IMR-90 (cell line): ENCODE data around the gene NTRK2. TPM values are rescaled to one million over a fixed set of nuclear protein-coding genes. Genes with fewer than 3 reads are reported as not detected.

Source experiments
- ATAC-seq: fragments of 200-7000 bp; cut with Tn5 transposase; 2 replicates; pipeline ENCODE4 v1.9.1; 2020; ENCODE audit warnings: low read depth, mild to moderate bottlenecking, moderate library complexity
- BruUV-seq: library from RNA; stranded (reverse); fragments of 400-500 nt; replicated peaks from 2 replicates; lab custom pipeline; 2021; lab: Mats Ljungman, UMichigan
- CTCF ChIA-PET: fragments of 300-600 bp; formaldehyde crosslinking; extraction: SDS; loops from one replicate; lab custom pipeline; 2021; ENCODE audit warnings: antibody characterized with exemption; lab: Yijun Ruan, JAX
- POLR2A ChIA-PET: fragments of 300-600 bp; sonication (Branson Sonifier 250); formaldehyde crosslinking; loops from one replicate; lab custom pipeline; 2022; ENCODE audit warnings: antibody characterized with exemption; ENCODE audit not compliant: unreplicated experiment; lab: Charles Lee
- DNase-seq: peaks from one replicate; pipeline ENCODE4 v3.0.0; 2013
- H2AFZ ChIP-seq: replicated peaks from 2 replicates; pipeline ENCODE3; 2013; ENCODE audit warnings: low read length, mild to moderate bottlenecking; ENCODE audit not compliant: poor library complexity
- H2AK5ac ChIP-seq: 2 replicates; pipeline ENCODE4 v1.6.1; 2013; ENCODE audit warnings: low read depth, low read length, inconsistent platforms
- H2AK9ac ChIP-seq: replicated peaks from 2 replicates; pipeline ENCODE3; 2013; ENCODE audit warnings: mild to moderate bottlenecking, low read depth, low read length, moderate library complexity; ENCODE audit not compliant: poor library complexity
- H2BK120ac ChIP-seq: 2 replicates; pipeline ENCODE4 v1.6.1; 2013; ENCODE audit warnings: low read depth, low read length, inconsistent platforms
- H2BK15ac ChIP-seq: 3 replicates; pipeline ENCODE4 v1.6.1; 2013; ENCODE audit warnings: low read depth, low read length, inconsistent platforms
- H2BK20ac ChIP-seq: 2 replicates; pipeline ENCODE4 v1.6.1; 2013; ENCODE audit warnings: low read depth, mild to moderate bottlenecking, inconsistent platforms, low read length, moderate library complexity
- H2BK5ac ChIP-seq: 2 replicates; pipeline ENCODE4 v1.6.1; 2013; ENCODE audit warnings: mild to moderate bottlenecking, low read depth, low read length, inconsistent platforms; ENCODE audit not compliant: poor library complexity, severe bottlenecking
- H3K14ac ChIP-seq: replicated peaks from 2 replicates; pipeline ENCODE4 v1.6.1; 2013; ENCODE audit warnings: low read depth, low read length, inconsistent platforms
- H3K18ac ChIP-seq: 2 replicates; pipeline ENCODE4 v1.6.1; 2013; ENCODE audit warnings: low read depth, low read length, control low read depth
- H3K23ac ChIP-seq: 2 replicates; pipeline ENCODE4 v1.6.1; 2013; ENCODE audit warnings: low read depth, low read length, inconsistent platforms
- H3K27ac ChIP-seq: 2 replicates; pipeline ENCODE4 v1.5.1; 2013; ENCODE audit warnings: mild to moderate bottlenecking, control low read depth, low read length; ENCODE audit not compliant: insufficient read depth
- H3K27me3 ChIP-seq: 2 replicates; pipeline ENCODE4 v1.6.1; 2013; ENCODE audit warnings: low read length; ENCODE audit not compliant: control insufficient read depth, insufficient read depth
- H3K36me3 ChIP-seq: 2 replicates; pipeline ENCODE4 v1.6.1; 2013; ENCODE audit warnings: low read length, mixed read lengths; ENCODE audit not compliant: control insufficient read depth, insufficient read depth
- H3K4ac ChIP-seq: 2 replicates; pipeline ENCODE4 v1.6.1; 2013; ENCODE audit warnings: low read depth, low read length, inconsistent platforms
- H3K4me1 ChIP-seq: 2 replicates; pipeline ENCODE4 v1.6.1; 2013; ENCODE audit warnings: low read length, mixed read lengths; ENCODE audit not compliant: control insufficient read depth, insufficient read depth
- H3K4me2 ChIP-seq: 2 replicates; pipeline ENCODE4 v1.6.1; 2013; ENCODE audit warnings: low read depth, mild to moderate bottlenecking, control low read depth, low read length, moderate library complexity
- H3K4me3 ChIP-seq: 2 replicates; pipeline ENCODE4 v1.5.1; 2013; ENCODE audit warnings: low read depth, mild to moderate bottlenecking, control low read depth, low read length, moderate library complexity; ENCODE audit not compliant: insufficient read depth
- H3K56ac ChIP-seq: 2 replicates; pipeline ENCODE4 v1.6.1; 2013; ENCODE audit warnings: low read length, inconsistent platforms; ENCODE audit not compliant: insufficient read depth; ENCODE audit errors: extremely low read depth
- H3K79me1 ChIP-seq, 2 experiments: 2 replicates each; pipeline ENCODE4 v1.6.1; 2013; ENCODE audit warnings: low read length in 2 of 2, inconsistent platforms in 1 of 2, low read depth in 1 of 2
- H3K9ac ChIP-seq: 2 replicates; pipeline ENCODE4 v1.6.1; 2013; ENCODE audit warnings: low read depth, low read length, control low read depth
- H3K9me1 ChIP-seq: 2 replicates; pipeline ENCODE4 v1.6.1; 2013; ENCODE audit warnings: low read length, inconsistent platforms; ENCODE audit not compliant: insufficient read depth
- H3K9me3 ChIP-seq: 2 replicates; pipeline ENCODE4 v1.6.1; 2013; ENCODE audit warnings: low read length; ENCODE audit not compliant: control insufficient read depth, insufficient read depth
- H4K20me1 ChIP-seq: 2 replicates; pipeline ENCODE4 v1.6.1; 2013; ENCODE audit warnings: low read length, inconsistent platforms; ENCODE audit not compliant: insufficient read depth
- H4K5ac ChIP-seq: 2 replicates; pipeline ENCODE4 v1.6.1; 2013; ENCODE audit warnings: mild to moderate bottlenecking, low read depth, low read length, control low read depth
- H4K8ac ChIP-seq, 2 experiments: 2 replicates each; pipeline ENCODE4 v1.6.1; 2013; ENCODE audit warnings: low read depth in 2 of 2, low read length in 2 of 2, control low read depth in 1 of 2, inconsistent platforms in 1 of 2
- H4K91ac ChIP-seq: 2 replicates; pipeline ENCODE4 v1.6.1; 2013; ENCODE audit warnings: low read depth, low read length, inconsistent platforms; ENCODE audit not compliant: insufficient read depth
- BHLHE40 ChIP-seq: fragments of 150-350 bp; IDR thresholded peaks from 2 replicates; pipeline ENCODE4 v1.6.1; 2016; ENCODE audit warnings: mild to moderate bottlenecking, low read depth, low read length
- CEBPB ChIP-seq: IDR thresholded peaks from 2 replicates; pipeline ENCODE4 v1.6.1; 2012; ENCODE audit warnings: low read depth, low read length, improper control_type of control experiment
- CHD1 ChIP-seq: IDR thresholded peaks from 2 replicates; pipeline ENCODE4 v1.6.1; 2012; ENCODE audit warnings: low read depth, low read length, improper control_type of control experiment
- ELK1 ChIP-seq: fragments of 150-350 bp; IDR thresholded peaks from 2 replicates; pipeline ENCODE4 v1.6.1; 2016; ENCODE audit warnings: low read depth, mild to moderate bottlenecking, low read length, moderate library complexity, borderline replicate concordance
- FOS ChIP-seq: fragments of 150-350 bp; IDR thresholded peaks from 2 replicates; pipeline ENCODE4 v1.6.1; 2016; ENCODE audit warnings: low read depth, low read length
- MAFK ChIP-seq: IDR thresholded peaks from 2 replicates; pipeline ENCODE4 v1.6.1; 2012; ENCODE audit warnings: low read depth, low read length, improper control_type of control experiment
- MXI1 ChIP-seq: IDR thresholded peaks from 2 replicates; pipeline ENCODE4 v1.6.1; 2012; ENCODE audit warnings: low read depth, mild to moderate bottlenecking, low read length, moderate library complexity, borderline replicate concordance
- POLR2A ChIP-seq: IDR thresholded peaks from 2 replicates; pipeline ENCODE4 v1.6.1; 2012; ENCODE audit warnings: mild to moderate bottlenecking, low read depth, low read length
- RAD21 ChIP-seq: IDR thresholded peaks from 2 replicates; pipeline ENCODE4 v1.6.1; 2012; ENCODE audit warnings: low read length, improper control_type of control experiment
- RCOR1 ChIP-seq: IDR thresholded peaks from 2 replicates; pipeline ENCODE4 v1.6.1; 2012; ENCODE audit warnings: mild to moderate bottlenecking, low read length, improper control_type of control experiment; ENCODE audit not compliant: insufficient replicate concordance
- RFX5 ChIP-seq: IDR thresholded peaks from 2 replicates; pipeline ENCODE4 v1.8.0; 2012; ENCODE audit warnings: low read depth, mild to moderate bottlenecking, low read length, moderate library complexity
- SMC3 ChIP-seq: fragments of 150-350 bp; IDR thresholded peaks from 2 replicates; pipeline ENCODE4 v1.6.1; 2016; ENCODE audit warnings: low read depth, mild to moderate bottlenecking, antibody characterized with exemption, low read length, moderate library complexity
- WGBS, 2 experiments: methylation state at CpG; one replicate each; pipeline versions ENCODE4 v1.1.5 to v1.1.7; 2013; ENCODE audit warnings: missing lambda C conversion rate in 2 of 2; ENCODE audit not compliant: insufficient read length in 1 of 2; ENCODE audit errors: extremely low coverage in 2 of 2; 5-methylcytosine and 5-hydroxymethylcytosine counted together
- dilution Hi-C: fragments of 300-500 bp; cut with HindIII; formaldehyde crosslinking; loops from one replicate; pipeline ENCODE4 v1.14.3; 2018; ENCODE audit warnings: low sequenced_read_pairs; ENCODE audit not compliant: unreplicated experiment
- in situ Hi-C: fragments of 300-500 bp; cut with MboI; formaldehyde crosslinking; loops from 3 replicates; pipeline ENCODE4 v1.14.3; 2019; ENCODE audit warnings: low sequenced_read_pairs, inconsistent platforms, mixed read lengths
- intact Hi-C: fragments of 100-400 bp; cut with micrococcal nuclease; formaldehyde crosslinking; loops from 2 replicates; pipeline ENCODE4 v1.10.0; 2022
- polyA plus RNA-seq, 3 experiments: library from polyadenylated mRNA; depleted of rRNA; stranded (reverse); fragments of >200 nt; gene quantifications; 2 replicates each; pipeline ENCODE4 v1.2.3, GENCODE V29; 2012; ENCODE audit warnings: low replicate concordance in 1 of 3
- total RNA-seq: library from RNA; depleted of rRNA; stranded (reverse); fragments of >200 nt; gene quantifications from 2 replicates; pipeline ENCODE4 v1.2.3, GENCODE V29; 2012
- TF ChIP-seq, protein P1 (sequence below): conservative IDR thresholded peaks from 2 replicates; pipeline ENCODE4 v1.5.1; 2012; ENCODE audit warnings: mild to moderate bottlenecking, low read depth, low read length, improper control_type of control experiment
- TF ChIP-seq, protein P2 (sequence below): fragments of 150-350 bp; IDR thresholded peaks from 2 replicates; pipeline ENCODE4 v1.6.1; 2017; ENCODE audit warnings: mild to moderate bottlenecking, antibody characterized with exemption, low read length, low read depth

The NTRK2 gene
- total and polyA plus RNA-seq, 2 of the 4 experiments (the other 2 are of a cell fraction), result under 0.01 to 0.02 TPM

- H3K36me3 ChIP-seq, result no peaks in the 10 kb centered on the region
- H2BK120ac ChIP-seq, result no peak overlapping the region
- peaks cover 9% of the 10 kb centered on the region; the same call in 1 of the 2 replicates for H3K9me3 ChIP-seq
- no peak overlapping the region for H2BK5ac ChIP-seq
- no peak overlapping the region for H2AK5ac ChIP-seq
- in situ Hi-C loops, result no loop called here
- no peak overlapping the region for H3K4me3 ChIP-seq
- no peak overlapping the region for H3K27ac ChIP-seq
- H3K4me2 ChIP-seq, result no peak overlapping the region
- H4K8ac ChIP-seq, result no peak overlapping the region
- H3K23ac ChIP-seq, result no peak overlapping the region
- no peak overlapping the region for H2AK9ac ChIP-seq
- intact Hi-C loops, result no loop called here
- H3K18ac ChIP-seq, result no peak overlapping the region
- TF ChIP-seq SMC3 (no peak), MAFK (no peak), FOS (no peak), BHLHE40 (no peak), RAD21 (no peak), RFX5 (no peak), CEBPB (no peak), POLR2A (no peak), RCOR1 (no peak), CHD1 (no peak), MXI1 (no peak), ELK1 (no peak)
- TF ChIP-seq, protein P1, sequence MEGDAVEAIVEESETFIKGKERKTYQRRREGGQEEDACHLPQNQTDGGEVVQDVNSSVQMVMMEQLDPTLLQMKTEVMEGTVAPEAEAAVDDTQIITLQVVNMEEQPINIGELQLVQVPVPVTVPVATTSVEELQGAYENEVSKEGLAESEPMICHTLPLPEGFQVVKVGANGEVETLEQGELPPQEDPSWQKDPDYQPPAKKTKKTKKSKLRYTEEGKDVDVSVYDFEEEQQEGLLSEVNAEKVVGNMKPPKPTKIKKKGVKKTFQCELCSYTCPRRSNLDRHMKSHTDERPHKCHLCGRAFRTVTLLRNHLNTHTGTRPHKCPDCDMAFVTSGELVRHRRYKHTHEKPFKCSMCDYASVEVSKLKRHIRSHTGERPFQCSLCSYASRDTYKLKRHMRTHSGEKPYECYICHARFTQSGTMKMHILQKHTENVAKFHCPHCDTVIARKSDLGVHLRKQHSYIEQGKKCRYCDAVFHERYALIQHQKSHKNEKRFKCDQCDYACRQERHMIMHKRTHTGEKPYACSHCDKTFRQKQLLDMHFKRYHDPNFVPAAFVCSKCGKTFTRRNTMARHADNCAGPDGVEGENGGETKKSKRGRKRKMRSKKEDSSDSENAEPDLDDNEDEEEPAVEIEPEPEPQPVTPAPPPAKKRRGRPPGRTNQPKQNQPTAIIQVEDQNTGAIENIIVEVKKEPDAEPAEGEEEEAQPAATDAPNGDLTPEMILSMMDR, result no peak
- TF ChIP-seq, protein P2, sequence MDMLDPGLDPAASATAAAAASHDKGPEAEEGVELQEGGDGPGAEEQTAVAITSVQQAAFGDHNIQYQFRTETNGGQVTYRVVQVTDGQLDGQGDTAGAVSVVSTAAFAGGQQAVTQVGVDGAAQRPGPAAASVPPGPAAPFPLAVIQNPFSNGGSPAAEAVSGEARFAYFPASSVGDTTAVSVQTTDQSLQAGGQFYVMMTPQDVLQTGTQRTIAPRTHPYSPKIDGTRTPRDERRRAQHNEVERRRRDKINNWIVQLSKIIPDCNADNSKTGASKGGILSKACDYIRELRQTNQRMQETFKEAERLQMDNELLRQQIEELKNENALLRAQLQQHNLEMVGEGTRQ, result no peak
- H3K56ac ChIP-seq, result no peak overlapping the region
- no peaks in the 10 kb centered on the region for H3K4me1 ChIP-seq
- BruUV-seq, result no TSS peak
- no peak overlapping the region for H3K4ac ChIP-seq
- no peaks in the 10 kb centered on the region for H3K9me1 ChIP-seq
- no peak for ATAC-seq
- no peaks in the 10 kb centered on the region for H4K20me1 ChIP-seq
- no peak overlapping the region for H3K9ac ChIP-seq
- no peak overlapping the region for H2BK20ac ChIP-seq
- no peak overlapping the region for H4K5ac ChIP-seq
- no peaks in the 10 kb centered on the region for H3K79me1 ChIP-seq
- CTCF ChIA-PET, result no interaction called here
- no peak overlapping the region for H4K91ac ChIP-seq
- no peaks in the 10 kb centered on the region for H3K27me3 ChIP-seq
- WGBS, 2 experiments, result 18% methylated on average over 4 of the region's 9 CpGs; no CpG with 5 or more reads in 1 of the 2 experiments
- no peak for DNase-seq
- H2AFZ ChIP-seq, result no peak overlapping the region
- dilution Hi-C loops, result no loop called here
- POLR2A ChIA-PET, result no interaction called here
- no peak overlapping the region for H3K14ac ChIP-seq
- H2BK15ac ChIP-seq, result no peak overlapping the region
These were observed 149.3 kb downstream of the NTRK2 start for GRCh38 chr9:84818791-84819190.
